Measurements from ENCODE around the gene MAPRE2.

MAPRE2 gene

DNA sequence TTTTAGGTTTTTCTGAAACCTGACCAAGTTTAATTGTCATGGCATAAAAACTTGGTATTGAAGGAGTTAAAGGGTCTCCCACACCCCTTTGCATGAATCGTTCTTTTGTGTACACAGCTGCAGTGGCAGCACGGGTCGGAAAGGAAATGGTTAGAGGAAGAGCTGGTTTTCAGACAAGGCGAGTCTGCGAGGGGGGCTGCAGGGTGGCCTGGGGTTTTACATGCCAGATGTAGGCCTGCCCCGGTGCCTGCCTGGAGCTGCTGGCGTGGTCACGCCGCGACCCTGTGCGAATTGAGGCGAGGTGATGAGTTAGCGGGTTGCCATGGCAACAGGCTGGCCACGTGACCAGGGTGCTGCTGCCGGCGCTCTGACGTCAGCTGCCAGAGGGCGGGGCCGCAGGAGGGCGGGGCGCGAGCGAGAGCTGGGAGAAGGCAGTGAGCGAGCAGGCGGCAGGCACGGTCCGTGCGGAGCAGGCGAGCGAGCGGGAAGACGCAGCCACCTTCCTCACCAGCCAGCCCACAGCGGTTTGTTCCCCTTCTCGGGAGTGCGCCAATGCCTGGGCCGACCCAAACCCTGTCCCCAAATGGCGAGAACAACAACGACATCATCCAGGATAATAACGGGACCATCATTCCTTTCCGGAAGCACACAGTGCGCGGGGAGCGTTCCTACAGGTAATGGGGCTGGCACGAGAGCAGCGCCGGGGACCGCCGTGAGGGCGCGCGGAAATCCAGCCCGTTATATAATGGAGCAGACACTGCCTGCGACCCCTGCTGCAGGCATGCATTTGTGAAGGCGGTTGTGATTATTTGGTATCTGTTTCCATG, at the start of gene MAPRE2:
Gene MAPRE2 (plus strand): TSS at position 426 of the 827 bp plus-strand sequence. CDS start 127 bp downstream, at position 553.
- peak; percentile 99 for DNase-seq (ENCODE audit: low read depth)

DNA sequence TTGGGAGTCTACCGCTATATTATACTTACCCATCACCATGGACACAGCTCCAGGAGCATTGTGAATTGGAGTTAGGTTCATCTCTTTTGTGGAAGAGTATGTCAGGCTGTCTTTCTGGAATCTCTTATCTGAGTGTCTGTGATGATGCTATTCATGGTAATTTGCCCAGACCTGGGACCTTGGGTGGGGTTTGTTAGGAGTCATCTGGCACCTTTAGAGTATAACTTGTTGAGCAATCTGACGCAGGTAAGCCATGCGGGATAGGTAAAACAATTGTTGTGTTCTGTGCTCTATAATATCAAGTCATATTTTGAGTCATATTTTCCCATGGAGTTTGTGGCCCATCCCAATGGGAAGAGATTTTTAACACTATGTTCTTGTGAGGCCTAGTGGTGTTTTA, 49.7 kb upstream of the MAPRE2 start:
- no peak for DNase-seq (ENCODE audit: low read depth)

DNA sequence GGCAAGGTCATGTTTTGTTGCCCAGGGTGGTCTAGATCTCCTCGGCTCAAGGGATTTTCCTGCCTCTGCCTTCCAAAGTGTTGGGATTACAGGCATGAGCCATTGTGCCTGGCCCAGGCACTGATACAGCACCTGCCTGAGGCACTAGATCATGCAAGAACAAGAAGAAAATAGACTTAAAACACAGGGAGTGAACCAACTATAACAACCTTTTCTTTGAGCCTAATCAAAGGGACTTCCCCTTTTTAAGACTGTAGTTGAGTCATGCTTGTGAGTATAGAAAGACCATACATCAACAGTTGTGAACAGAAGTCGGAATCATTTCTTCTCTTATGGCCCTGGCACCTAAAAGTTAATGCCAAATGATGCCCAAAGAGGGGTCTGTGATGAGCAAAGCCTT, 47.9 kb upstream of the MAPRE2 start:
- DNase-seq (ENCODE audit: low read depth): no peak

DNA sequence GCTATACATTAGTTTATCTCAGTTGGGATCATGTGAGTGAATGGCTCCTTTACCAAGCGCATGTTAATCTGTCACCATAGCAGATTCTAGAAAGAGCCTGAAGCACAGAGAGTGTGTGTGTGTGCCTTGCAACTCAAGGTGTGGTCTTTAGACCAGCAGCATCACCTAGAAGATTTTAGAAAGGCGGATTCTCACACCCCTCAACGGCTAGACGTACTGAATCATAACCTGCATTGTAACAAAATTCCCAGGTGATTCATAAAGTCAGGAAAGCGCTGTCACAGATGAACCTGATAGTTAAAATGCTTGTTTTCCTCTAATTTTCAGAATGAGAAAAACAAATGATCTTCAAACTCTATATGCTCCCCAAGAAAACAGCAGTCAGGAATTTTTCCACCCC, 45.5 kb upstream of the MAPRE2 start:
- DNase-seq (ENCODE audit: low read depth): no peak

DNA sequence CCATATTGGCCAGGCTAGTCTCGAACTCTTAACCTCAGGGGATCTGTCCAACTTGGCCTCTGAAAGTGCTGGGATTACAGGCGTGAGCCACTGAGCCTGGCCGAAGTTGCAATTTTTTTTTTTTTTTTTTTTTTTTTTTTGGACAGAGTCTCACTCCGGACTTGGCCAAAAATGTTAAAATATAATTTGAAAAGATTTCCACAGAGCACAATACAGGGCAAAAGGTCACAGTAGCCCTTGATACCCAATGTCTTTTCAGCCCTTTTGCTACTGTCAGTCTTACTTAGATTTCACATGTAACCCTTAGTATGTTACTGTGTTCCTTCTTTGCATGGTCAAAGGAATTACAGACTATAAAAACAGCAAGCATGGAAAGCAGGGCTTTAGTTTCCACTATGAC, 42.6 kb upstream of the MAPRE2 start:
- DNase-seq (ENCODE audit: low read depth): no peak

DNA sequence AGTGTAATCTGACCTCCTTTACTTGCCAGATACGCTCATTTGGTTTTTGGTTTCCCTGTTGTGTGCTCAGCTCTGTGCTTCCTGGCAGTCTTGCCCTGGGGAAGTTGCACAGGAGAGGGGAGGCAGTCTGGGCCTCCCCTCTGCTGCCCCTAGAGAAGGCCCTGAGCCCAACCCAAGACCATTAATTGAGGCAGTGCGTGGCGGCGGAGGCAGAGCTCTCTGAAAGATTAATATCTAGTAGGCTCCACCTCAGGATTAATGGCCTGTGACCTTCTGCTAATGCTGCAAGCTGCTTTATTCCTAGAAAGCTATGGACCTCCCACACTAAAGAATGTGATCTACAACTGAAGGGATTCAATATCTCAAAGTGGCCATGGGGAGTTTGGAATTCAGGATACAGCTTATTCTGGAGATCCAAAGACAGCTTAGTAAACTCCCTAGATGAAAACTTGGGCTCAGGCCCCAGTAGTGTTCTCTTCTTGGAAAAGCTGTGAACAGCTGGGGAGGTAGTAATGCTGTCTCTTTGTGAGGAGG, 41.4 kb upstream of the MAPRE2 start:
- no peak for DNase-seq (ENCODE audit: low read depth)

DNA sequence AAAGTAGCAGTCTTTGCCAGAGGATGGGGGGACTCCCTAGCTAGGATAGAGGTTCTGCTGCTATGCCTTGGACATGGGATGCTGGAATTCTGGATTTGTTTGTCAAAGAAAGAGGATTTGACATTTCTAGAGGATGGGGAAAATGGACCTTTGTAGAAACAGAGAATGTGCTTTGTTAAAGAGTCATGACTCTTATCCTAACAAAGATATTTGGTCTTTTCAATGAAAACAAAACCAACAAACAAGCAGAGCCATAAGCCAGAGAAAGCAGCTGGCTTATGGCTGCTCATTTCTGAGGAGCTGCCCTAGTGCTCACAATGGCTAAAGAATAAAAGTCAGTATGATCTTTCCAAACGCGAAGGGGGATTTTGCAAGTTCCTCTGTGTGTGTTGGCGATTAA, 40.8 kb upstream of the MAPRE2 start:
- DNase-seq (ENCODE audit: low read depth): no peak

DNA sequence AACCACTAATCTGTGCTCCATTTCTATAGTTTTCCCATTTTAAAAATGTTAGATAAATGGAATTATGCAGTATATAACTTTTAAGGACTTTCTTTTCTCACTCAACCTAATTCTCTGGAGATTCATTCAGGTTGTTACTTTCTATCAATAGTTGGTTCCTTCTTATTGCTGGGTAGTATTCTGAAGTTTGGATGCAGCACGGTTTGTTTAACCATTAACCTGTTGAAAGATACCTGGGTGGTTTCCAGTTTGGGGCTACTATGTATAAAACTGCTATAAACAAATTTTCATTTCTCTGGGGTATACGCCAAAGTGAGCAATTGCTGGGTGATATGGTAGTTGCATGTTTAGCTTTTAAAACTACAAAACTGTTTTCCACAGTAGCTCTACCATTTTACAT, 39.1 kb upstream of the MAPRE2 start:
- DNase-seq (ENCODE audit: low read depth): no peak

DNA sequence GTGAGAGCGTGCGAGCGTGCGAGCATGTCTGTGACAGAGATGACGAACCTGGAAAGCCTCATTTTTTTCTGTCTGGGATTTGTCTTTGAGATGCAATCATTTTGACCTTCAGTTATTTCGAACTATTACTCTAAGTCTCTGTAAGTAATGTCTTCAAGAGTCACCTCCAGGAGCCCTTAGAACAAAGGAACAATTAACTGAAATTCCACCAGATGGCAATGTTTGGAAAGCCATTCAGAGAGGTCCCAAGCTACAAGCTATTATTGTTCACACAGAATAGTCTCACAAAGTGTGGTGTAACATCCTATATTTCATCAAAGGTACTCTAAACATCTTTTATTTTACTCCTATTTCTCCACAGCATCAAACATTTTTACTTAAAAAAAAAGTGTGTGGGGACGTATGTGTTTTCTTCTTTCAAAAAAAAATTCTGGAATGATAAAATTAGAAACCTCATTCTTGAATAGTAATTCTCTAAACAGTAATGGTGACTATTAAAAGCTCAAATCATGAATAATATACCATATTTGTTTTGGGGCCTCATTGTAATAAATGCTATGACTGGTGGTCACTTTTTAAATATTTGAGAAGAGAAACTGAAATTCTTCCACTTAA, 35.1 kb upstream of the MAPRE2 start:
- no peak for DNase-seq (ENCODE audit: low read depth)

DNA sequence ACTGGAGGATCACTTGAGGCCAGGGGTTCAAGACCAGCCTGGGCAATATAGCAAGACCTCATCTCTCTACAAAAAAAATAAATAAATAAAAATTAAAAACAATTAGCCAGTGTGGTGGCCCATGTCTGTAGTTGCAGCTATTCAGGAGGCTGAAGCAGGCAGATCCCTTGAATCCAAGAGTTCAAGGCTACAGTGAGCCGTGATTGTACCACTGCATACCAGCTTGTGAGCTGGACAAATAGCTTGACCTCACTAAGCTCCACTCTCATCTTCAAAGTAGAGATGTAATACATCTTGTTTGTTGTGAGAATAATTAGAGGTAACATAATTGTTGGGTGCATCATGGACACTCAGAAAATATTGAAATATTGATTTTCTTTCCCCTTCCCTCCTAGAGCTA, 31.1 kb upstream of the MAPRE2 start:
- DNase-seq (ENCODE audit: low read depth): no peak

DNA sequence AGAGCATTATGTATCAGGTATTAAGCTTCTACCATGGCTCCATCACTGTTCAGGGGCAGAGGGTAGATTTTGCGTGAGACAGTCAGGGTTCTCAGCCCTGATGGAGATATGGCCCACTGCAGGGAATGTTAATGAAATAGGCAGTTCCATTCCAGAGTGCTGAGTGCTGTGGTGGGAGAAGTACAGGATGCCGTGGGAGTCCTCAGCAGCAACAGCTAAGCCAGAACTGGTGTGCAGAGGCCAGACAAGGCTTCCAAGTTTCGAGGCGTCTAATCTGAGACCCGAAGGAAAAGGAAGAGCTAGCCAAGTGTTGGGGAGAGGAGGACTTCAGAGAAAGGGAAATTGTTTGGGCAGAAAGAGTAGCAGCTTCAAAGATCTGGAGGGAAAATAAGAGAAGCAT, 30.2 kb upstream of the MAPRE2 start:
- DNase-seq (ENCODE audit: low read depth): no peak

DNA sequence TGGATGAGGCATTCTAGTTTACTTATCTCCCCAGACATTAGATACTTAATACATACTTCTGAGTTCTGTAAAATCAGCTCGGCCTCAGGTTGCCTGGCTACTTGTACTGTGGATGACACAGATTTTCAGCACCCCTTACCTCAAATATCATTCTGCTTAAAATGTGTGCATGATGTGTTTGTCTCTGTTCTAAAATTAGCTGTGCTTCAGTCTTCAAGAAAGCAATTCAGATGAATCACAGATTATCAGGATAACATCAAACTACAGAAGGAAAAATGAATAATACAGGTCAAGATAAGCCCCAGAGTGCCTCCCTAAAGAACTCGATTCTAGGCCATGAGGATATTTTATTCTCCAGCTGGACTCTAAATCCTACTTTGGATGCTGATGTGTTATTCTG, 21.3 kb upstream of the MAPRE2 start:
- no peak for DNase-seq (ENCODE audit: low read depth)

DNA sequence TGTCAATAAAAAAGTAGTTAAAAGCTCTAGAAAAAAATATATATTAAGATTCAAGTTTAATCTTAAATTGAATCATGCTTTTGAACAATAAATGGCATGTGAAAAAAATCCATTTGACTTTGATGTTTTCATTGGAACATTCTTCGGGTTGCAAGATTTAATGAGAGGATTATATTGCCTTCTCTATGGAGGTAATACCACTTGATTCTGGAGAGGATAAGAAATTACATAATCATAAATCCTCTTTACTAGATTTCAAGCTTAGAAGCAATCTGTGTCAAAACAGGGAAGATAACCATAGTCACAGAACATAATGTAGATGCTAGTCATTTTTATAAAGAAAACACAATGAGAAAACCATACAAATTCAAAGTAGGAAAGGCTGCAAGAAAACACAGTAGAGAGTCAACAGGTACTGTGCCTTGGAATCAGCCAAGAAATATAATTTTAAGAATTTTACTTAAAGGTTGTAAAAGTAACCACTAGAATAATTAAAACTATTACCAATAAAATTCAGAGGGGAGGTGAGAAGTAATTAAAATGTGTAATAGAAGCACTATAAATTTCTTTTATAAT, 18.7 kb upstream of the MAPRE2 start:
- no peak for DNase-seq (ENCODE audit: low read depth)

DNA sequence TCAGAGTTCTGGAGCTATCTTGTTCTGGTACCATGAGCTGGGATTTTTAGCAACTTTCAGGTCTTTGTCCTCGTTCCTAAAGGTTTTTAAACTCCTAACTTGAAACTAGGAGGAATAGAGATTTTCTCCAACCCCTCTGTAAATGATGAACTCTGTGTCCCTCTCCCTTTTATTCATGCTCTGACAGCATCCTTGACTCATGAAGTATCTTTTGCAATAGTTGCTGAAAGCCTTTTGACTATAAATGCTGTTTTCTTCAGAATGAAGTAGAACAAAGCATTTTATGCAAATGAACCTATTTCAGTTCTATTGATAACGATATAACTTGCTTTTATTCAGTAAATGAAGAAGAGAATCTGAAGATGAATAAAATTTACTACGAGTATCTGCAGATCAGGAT, 17.0 kb upstream of the MAPRE2 start:
- DNase-seq (ENCODE audit: low read depth): no peak

DNA sequence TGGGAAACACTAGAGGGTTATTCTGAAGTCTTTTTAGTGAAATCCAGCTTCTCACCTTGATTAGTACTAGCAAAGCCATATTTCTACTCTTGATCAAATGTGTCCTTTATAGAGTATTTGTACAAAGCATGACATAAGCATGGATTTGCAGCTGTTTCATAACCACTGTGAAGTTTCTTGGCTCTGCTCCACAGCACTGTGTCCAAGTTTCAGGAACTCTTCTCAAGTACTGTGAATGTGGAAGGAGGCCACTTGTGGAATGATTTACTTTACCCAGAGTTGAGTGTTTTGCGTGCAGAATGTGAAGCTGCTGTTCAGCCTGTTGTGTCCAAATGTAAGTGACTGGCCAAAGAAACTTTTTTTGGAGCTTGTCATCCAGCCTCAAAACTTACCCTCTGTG, 16.2 kb upstream of the MAPRE2 start:
- no peak for DNase-seq (ENCODE audit: low read depth)

DNA sequence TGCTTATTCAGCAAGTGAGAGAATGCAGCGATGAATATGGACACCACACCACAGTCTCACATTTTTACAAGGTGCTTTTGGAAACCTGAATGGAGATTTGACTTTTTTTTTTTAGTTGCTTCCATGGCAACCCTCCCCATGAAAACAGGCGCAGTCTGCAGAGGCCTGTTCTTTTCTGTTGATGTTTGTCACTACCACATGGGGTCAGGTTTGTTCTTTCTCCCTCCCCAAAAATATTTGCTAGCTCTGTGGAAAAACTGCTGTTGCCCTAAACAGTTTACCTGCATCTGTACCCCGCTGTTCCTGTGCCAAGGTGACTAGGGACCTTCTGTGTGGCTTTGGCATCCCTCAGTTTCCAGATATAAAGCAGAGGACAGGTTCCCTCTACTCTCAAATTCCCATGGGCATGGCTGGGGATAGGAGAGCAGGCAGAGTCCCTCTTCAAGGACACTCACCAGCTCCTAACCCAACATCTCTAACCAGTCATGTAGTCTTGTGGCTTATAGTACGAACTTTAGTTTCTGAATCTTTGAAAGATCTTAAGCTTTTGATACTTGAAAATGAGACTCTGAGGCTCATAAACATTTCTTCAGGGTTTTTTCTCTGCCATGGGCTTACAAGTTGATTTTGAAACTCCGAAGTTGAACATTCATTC, 14.7 kb upstream of the MAPRE2 start:
- no peak for DNase-seq (ENCODE audit: low read depth)

DNA sequence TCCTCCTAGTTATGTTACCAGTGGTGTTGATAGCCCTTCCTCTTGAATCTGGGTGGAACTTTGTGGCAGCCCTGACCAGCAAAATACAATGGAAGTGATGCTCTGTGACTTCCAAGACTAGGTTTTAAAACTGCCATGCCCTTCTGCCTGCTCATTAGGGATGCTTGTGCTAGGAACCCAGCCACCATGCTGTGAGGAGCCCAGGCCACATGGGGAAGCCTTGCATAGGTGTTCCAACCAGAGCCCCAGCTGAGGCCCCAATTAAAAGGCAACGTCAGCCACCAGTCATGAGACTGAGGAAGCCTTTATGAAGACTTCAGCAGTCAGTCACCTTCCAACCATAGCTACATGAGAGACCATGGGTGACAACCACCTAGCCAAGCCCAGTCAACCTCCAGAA, 14.0 kb upstream of the MAPRE2 start:
- DNase-seq (ENCODE audit: low read depth): no peak

DNA sequence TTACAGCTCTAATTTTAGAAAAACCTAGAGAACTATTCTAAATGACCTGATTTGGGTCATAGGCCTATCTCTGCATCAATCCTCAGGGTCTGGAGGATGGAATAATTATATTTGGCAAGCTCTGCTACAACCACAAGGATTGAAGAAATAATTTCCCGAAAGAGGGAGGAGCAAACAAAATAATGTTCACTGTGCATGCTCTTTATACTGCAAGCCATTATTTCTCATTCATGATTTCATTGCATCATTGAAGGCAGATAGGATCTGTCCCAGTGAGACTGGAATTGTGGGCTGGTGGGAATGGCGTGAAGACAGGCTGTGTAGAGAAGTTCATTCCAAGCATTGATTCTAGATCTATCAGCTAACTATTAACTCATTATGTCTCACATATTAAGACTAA, 12.7 kb upstream of the MAPRE2 start:
- no peak for DNase-seq (ENCODE audit: low read depth)

DNA sequence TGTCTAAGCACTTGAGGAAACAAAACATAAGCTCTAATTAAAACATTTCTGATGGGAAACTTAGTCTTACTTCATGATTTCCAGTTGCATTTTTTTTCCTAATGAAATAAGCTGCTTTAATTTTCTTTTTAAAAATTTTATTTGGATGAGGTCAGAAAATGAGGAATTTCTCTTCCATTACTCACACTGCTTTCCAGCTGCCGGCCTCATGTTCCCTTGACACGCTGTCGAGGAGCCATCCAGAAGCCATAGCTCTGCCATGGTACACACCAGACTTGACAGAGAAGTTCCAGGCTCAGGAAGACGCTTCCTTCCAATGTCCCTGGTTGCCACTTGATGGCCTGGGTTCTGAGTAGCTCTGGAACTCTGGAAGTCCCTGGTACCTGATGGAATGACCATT, 12.1 kb upstream of the MAPRE2 start:
- no peak for DNase-seq (ENCODE audit: low read depth)

DNA sequence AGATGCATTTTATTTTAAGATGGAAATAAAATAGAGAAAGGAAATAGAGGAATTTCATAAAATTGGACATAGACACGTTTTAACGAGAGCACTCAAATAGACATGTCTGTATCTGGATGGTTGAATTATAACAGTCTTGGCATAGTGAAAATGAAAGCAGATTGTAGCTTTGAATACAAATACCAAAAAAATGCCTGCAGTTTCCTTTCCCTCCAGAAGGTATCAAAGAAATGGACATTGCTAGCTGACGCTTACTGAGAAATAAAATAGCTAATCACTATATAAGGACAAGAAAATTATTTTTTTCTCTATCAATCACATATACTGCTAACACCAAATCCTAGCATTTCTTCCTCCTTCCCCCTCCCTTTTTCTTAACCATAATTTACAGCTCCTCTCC, 11.4 kb upstream of the MAPRE2 start:
- no peak for DNase-seq (ENCODE audit: low read depth)

DNA sequence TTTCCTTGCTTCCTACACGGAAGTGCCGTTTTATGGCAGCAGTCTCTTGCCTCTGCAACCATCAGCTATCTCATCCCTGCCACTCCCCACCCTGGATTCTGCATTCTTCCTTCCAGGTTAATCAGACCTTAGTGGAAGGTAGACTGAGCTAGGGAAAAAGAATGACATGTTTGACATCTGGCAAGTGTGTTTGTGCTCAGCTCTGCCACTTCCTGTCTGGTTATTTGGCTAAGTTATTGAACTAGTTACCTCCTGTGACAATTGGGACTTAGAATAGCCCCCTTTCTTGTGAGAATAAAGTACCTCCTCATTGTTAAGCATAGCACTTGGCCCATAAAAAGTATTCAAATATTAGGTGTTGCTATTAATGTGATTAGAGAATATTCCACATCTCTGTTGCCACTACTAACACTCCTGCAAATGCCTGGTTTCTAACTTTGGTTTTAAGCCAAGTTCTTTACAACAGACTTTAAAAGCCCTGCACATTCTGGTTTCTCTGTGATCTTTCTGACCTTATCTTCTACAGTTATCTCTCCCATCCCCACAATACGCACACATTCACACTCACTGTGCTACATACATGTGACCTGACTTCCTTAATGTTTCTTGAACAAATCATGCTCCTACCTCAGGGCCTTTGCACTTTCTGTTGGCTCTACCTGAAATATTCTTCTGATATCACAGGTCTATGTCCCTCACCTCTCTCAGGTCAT, 10.8 kb upstream of the MAPRE2 start:
- DNase-seq (ENCODE audit: low read depth): no peak

DNA sequence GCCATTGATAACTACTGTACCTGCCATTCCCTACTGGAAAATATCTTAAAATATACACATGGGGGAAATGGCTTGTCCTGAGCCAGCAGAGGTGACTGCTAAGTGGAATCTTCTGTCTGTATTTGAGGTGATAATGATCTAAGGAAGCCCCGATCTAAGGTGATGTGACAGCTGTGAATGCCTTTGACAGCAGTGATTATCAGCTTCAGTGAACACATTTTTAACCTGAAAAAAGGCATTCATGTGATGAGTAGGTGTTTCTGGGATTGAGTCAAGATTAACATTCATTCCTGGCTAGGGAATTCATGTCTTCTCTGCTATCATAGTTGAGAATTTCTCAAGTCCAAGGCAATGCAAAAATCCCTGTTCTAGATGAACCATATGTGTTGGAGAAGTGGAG, 9.1 kb upstream of the MAPRE2 start:
- DNase-seq (ENCODE audit: low read depth): no peak

Data from stimulated activated CD8-positive, alpha-beta memory T cell treated with anti-CD3 and anti-CD28 coated beads, Interleukin-15, amount 100 ng/mL, for 1 hour (primary cell).